Measurements from ENCODE around the gene TMEM45A.
"Not testable (repeated sequence)": the region's sequence is repeated elsewhere in the genome, so short reads cannot be mapped to it uniquely, and the experiment has no call there.

The TMEM45A gene

DNA sequence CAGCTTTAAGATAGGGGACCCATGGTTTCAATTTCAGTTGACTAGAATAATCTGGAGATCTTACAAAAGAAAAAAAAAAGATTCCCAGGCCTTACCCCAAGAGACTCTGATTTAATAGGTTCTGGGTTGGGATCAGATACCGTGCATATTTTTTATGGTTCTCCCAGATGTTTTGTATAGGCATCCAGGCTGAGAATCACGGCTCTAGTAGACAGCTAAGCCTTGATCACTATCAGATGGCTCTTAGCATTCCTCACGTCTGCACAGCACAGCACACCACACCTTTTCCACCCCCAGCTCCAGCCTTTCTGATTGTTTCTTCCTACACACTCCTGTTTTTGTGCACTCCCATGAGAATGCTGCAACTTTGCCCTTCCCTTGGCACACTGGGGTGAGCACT is 40.8 kb downstream of the TMEM45A start:
- DNase-seq (ENCODE audit: low spot score): no peak

GRCh38 chr3:100535610-100535943 is 43.2 kb downstream of the TMEM45A start:
- no peak for DNase-seq (ENCODE audit: low spot score)

GRCh38 chr3:100536093-100536492 is 43.7 kb downstream of the TMEM45A start:
- DNase-seq (ENCODE audit: low spot score): no peak

GRCh38 chr3:100537646-100538338 is 45.4 kb downstream of the TMEM45A start:
- DNase-seq (ENCODE audit: low spot score): no peak

DNA sequence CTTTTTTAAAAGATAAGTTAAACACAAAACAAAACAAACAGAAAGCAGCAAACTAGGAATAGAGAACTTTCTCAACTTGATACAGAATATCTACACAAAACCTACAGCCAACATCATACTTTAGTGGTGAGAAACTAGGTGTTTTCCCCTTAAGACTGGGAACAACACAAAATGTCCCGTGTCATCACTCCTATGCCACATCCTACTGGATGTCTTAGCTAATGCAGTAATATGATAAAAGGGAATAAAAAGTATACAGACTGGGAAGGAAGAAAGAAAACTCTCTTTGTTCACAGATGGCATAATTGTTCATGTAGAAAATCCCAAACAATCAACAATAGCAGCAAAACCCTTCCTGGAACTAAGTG is 45.9 kb downstream of the TMEM45A start:
- no peak for DNase-seq (ENCODE audit: low spot score)

GRCh38 chr3:100540791-100541334 is 48.4 kb downstream of the TMEM45A start:
- no peak for DNase-seq (ENCODE audit: low spot score)

DNA sequence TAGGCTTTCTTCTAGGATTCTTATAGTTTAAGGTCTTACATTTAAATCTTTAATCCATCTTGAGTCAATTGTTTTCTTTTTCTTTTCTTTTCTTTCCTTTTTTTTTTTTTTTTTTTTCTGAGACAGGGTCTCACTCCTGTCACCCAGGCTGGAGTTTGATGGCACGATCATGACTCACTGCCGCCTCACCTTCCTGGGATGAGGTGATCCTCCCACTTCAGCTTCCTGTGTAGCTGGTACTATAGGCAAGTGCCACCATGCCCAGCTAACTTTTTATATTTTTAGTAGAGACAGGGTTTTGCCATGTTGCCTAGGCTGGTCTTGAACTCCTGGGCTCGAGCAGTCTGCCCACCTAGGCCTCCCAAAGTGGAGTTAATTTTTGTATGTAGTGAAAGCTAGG is 49.0 kb downstream of the TMEM45A start:
- DNase-seq (ENCODE audit: low spot score): not testable (repeated sequence)

GRCh38 chr3:100545371-100545770 is 53.0 kb downstream of the TMEM45A start:
- DNase-seq (ENCODE audit: low spot score): no peak

DNA sequence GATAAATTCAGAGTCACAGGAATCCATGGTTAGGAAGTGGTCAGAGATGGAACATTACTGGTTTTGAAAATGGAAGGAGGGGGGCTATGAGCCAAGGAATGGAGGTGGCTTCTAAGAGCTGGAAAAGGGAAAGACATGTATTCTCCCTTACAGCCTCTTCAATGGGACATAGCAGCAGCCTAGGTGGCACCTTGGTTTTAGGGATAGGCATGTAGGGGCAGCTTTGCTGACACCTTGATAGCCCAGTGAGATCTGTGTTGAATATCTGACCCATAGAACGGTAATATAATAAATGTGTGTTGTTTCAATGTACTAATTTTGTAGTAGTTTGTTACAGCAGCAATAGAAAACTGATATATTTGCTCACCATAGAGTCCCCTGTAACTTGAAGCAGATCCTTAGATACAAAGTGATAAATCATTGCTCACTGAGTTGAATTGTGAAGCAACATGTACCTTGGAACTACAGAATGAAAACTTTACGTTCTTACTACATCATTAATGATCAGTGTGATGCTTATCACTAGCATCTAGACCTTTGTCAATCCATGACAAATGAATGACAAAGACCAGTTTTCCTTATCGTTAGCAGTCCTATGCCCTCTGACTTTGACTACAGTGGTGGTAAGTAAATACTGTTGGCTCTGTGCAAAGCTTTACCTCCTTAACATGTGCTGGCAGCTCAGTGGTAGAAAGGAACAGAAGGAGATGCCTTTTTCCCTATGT is 53.8 kb downstream of the TMEM45A start:
- no peak for DNase-seq (ENCODE audit: low spot score)

DNA sequence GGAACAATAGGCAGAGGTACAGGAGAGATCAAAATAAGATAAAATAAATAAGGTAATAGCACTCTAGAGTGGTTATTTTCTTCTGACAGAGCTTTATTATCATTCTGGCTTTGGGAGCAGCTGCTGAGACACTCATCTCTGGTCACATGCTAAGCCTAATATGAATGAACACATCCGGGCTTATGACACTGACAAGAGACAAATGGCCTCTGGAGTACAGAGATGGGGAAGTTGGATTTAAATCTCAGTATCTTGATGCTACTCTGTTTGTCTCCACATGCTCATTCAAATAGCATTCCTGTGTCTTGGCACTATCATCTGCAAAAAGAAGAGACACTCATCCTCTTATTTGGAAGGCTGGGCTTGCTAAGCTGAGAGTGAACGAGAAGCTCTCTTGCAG is 55.6 kb downstream of the TMEM45A start:
- DNase-seq (ENCODE audit: low spot score): no peak

GRCh38 chr3:100553618-100554372 is 61.4 kb downstream of the TMEM45A start:
- no peak for DNase-seq (ENCODE audit: low spot score)

GRCh38 chr3:100554373-100554676 is 61.9 kb downstream of the TMEM45A start:
- no peak for DNase-seq (ENCODE audit: low spot score)

- no peak for DNase-seq (ENCODE audit: low spot score)
These were observed 64.4 kb downstream of the TMEM45A start for GRCh38 chr3:100556673-100557310.

DNA sequence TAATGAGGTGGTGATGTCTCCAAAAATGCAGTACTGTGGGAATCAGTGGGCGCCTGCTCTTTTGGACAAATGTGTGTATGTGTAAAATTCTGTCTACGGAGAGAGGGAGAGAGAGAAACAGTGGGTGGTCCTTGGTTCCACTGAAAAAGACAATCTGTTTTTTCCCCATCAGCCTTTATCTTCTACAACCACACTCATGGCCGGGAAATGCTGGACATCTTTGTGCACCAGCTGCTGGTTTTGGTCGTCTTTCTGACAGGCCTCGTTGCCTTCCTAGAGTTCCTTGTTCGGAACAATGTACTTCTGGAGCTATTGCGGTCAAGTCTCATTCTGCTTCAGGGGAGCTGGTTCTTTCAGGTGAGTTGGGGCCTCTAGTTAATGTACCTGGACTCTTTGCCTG is 65.8 kb downstream of the TMEM45A start:
- DNase-seq (ENCODE audit: low spot score): no peak

GRCh38 chr3:100560426-100560825 is 68.0 kb downstream of the TMEM45A start:
- no peak for DNase-seq (ENCODE audit: low spot score)

- DNase-seq (ENCODE audit: low spot score): no peak
These were observed 69.2 kb downstream of the TMEM45A start for GRCh38 chr3:100561459-100562158.

GRCh38 chr3:100562224-100562857 is 69.9 kb downstream of the TMEM45A start:
- DNase-seq (ENCODE audit: low spot score): no peak

- DNase-seq (ENCODE audit: low spot score): no peak
These were observed 70.8 kb downstream of the TMEM45A start for GRCh38 chr3:100563228-100563627.

GRCh38 chr3:100563652-100564211 is 71.3 kb downstream of the TMEM45A start:
- no peak for DNase-seq (ENCODE audit: low spot score)

DNA sequence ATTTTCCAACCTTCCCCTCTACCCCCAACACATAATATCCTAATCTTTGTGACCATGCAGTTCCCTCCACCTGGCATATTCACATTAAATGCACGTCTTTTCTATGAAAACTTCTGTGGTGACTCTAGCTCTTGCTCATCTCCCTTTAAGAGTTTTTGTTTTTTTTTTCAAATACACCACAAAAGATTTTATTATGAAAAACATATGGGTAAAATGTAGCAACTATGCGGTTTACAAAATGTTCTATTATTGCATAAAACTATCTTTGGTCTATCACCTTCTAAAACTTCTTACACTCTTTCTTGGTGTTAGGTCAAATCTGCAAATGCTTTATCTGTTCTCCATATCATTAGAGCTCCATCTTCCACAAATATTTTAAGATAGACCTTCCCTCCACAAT is 78.4 kb downstream of the TMEM45A start:
- no peak for DNase-seq (ENCODE audit: low spot score)

DNA sequence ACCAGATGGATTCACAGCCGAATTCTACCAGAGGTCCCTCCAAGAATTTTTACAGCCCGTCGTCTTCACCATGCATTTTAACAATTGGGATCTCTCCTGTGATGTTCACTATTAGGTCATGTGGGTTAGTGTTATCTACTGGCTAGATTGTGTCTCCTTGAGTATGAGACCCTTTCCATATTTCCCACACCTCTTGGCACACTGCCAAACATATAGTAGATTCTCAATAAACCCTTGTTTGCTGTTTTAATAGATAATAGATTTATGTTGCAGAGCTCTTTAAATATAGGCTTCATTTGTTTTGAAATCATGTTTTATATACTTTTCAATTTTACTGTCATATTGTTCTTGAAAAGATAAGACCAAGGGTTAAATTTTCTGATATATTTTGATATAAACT is 82.1 kb downstream of the TMEM45A start:
- DNase-seq (ENCODE audit: low spot score): no peak
